Loucy (cell line): ENCODE measurements around the gene TRIM40.

Experiments used
- H2AFZ ChIP-seq: fragments of 200-600 bp; sonication (generic); 2 replicates; pipeline ENCODE4 v1.6.0; 2016; ENCODE audit warnings: antibody characterized with exemption, mild to moderate bottlenecking, low read length, moderate library complexity
- H3F3A ChIP-seq: fragments of 200-600 bp; 2 replicates; pipeline ENCODE4 v1.6.0; 2016; ENCODE audit warnings: antibody characterized with exemption, low read depth, mild to moderate bottlenecking
- H3K27me3 ChIP-seq: fragments of 200-600 bp; sonication (generic); 2 replicates; pipeline ENCODE4 v1.6.1; 2014; ENCODE audit warnings: low read length, mild to moderate bottlenecking; ENCODE audit not compliant: insufficient read depth, poor library complexity, severe bottlenecking
- H3K36me3 ChIP-seq: fragments of 200-600 bp; sonication (generic); 2 replicates; pipeline ENCODE4 v1.6.1; 2016; ENCODE audit warnings: low read length; ENCODE audit not compliant: insufficient read depth
- H3K4me1 ChIP-seq: fragments of 200-600 bp; sonication (generic); 2 replicates; pipeline ENCODE4 v1.5.1; 2014; ENCODE audit warnings: low read length, mild to moderate bottlenecking; ENCODE audit not compliant: insufficient read depth, poor library complexity, severe bottlenecking
- H3K4me2 ChIP-seq: fragments of 200-600 bp; sonication (generic); 2 replicates; pipeline ENCODE4 v1.6.0; 2014; ENCODE audit warnings: antibody characterized with exemption, low read length, low read depth, mild to moderate bottlenecking; ENCODE audit not compliant: poor library complexity, severe bottlenecking
- H3K4me3 ChIP-seq: fragments of 200-600 bp; sonication (generic); 2 replicates; pipeline ENCODE4 v1.5.1; 2014; ENCODE audit warnings: low read length, mild to moderate bottlenecking, mixed read lengths; ENCODE audit not compliant: poor library complexity, severe bottlenecking
- H3K79me2 ChIP-seq: fragments of 200-600 bp; sonication (generic); 2 replicates; pipeline ENCODE4 v1.6.1; 2014; ENCODE audit warnings: low read length; ENCODE audit not compliant: insufficient read depth
- H3K9ac ChIP-seq: fragments of 200-600 bp; sonication (generic); 2 replicates; pipeline ENCODE4 v1.6.0; 2014; ENCODE audit warnings: mild to moderate bottlenecking, low read depth, low read length, moderate library complexity; ENCODE audit not compliant: poor library complexity, severe bottlenecking
- H3K9me2 ChIP-seq: fragments of 200-600 bp; sonication (generic); replicated peaks from 2 replicates; pipeline ENCODE4 v1.6.1; 2016; ENCODE audit warnings: low read depth, low read length, mixed read lengths
- H3K9me3 ChIP-seq: fragments of 200-600 bp; sonication (generic); 2 replicates; pipeline ENCODE4 v1.6.1; 2014; ENCODE audit warnings: mild to moderate bottlenecking, antibody characterized with exemption, low read length, low read depth; ENCODE audit not compliant: insufficient read depth
- H4K20me1 ChIP-seq: fragments of 200-600 bp; sonication (generic); 2 replicates; pipeline ENCODE4 v1.6.0; 2014; ENCODE audit warnings: antibody characterized with exemption, low read length, mild to moderate bottlenecking; ENCODE audit not compliant: insufficient read depth, poor library complexity, severe bottlenecking
- CTCF ChIP-seq: fragments of 200-600 bp; sonication (generic); conservative IDR thresholded peaks from 2 replicates; pipeline ENCODE4 v1.5.1; 2014; ENCODE audit warnings: mild to moderate bottlenecking, antibody characterized with exemption, low read length
- EZH2phosphoT487 ChIP-seq: fragments of 200-600 bp; IDR thresholded peaks from 2 replicates; pipeline ENCODE4 v1.6.1; 2018; ENCODE audit warnings: antibody characterized with exemption, mild to moderate bottlenecking, moderate library complexity, borderline replicate concordance

TRIM40 gene

GRCh38 chr6:30103872-30104179, 32.1 kb upstream of the TRIM40 start:
- no peaks in the 10 kb centered on the region for H3K9me3 ChIP-seq
- peaks cover 17% of the 10 kb centered on the region for H3K4me1 ChIP-seq
- H3K4me2 ChIP-seq = peak overlapping the region; percentile 79
- peak overlapping the region; percentile 61 for H3K9ac ChIP-seq
- H3K27me3 ChIP-seq = no peaks in the 10 kb centered on the region
- H3K36me3 ChIP-seq = no peaks in the 10 kb centered on the region
- no peaks in the 10 kb centered on the region for H3K9me2 ChIP-seq
- no peaks in the 10 kb centered on the region for H3F3A ChIP-seq
- peak overlapping the region; percentile 71 for H3K4me3 ChIP-seq
- no peaks in the 10 kb centered on the region for H4K20me1 ChIP-seq
- TF ChIP-seq CTCF = no peak
- no peak for TF ChIP-seq EZH2phosphoT487
- H2AFZ ChIP-seq = peak overlapping the region; percentile 94
- H3K79me2 ChIP-seq = no peaks in the 10 kb centered on the region

- no peaks in the 10 kb centered on the region for H3K36me3 ChIP-seq
- H3K4me1 ChIP-seq = peaks cover 19% of the 10 kb centered on the region
- TF ChIP-seq CTCF (peak; percentile 44), EZH2phosphoT487 (no peak)
- H3K27me3 ChIP-seq = no peaks in the 10 kb centered on the region
- no peaks in the 10 kb centered on the region for H4K20me1 ChIP-seq
- H3K9me3 ChIP-seq = no peaks in the 10 kb centered on the region
- H3K79me2 ChIP-seq = no peaks in the 10 kb centered on the region
- no peak overlapping the region for H3K4me3 ChIP-seq
- no peak overlapping the region for H2AFZ ChIP-seq
- no peak overlapping the region for H3K9ac ChIP-seq
- H3K4me2 ChIP-seq = no peak overlapping the region
- no peaks in the 10 kb centered on the region for H3F3A ChIP-seq
- H3K9me2 ChIP-seq = no peaks in the 10 kb centered on the region
Observed at GRCh38 chr6:30104661-30105060, 31.3 kb upstream of the TRIM40 start.

- Histone ChIP-seq H3K36me3 (no peaks in the 10 kb centered on the region), H3F3A (no peaks in the 10 kb centered on the region), H2AFZ (no peak overlapping the region), H3K79me2 (no peaks in the 10 kb centered on the region), H3K9me2 (no peaks in the 10 kb centered on the region), H3K9me3 (no peaks in the 10 kb centered on the region), H4K20me1 (no peaks in the 10 kb centered on the region), H3K4me2 (no peak overlapping the region), H3K4me1 (peaks cover 15% of the 10 kb centered on the region), H3K4me3 (no peak overlapping the region), H3K9ac (no peak overlapping the region), H3K27me3 (no peaks in the 10 kb centered on the region)
- TF ChIP-seq EZH2phosphoT487 (no peak), CTCF (no peak)
Observed at GRCh38 chr6:30111266-30111856, 24.6 kb upstream of the TRIM40 start.
